HG03045 (cell line): ENCODE data around the gene HOGA1.

ENCODE experiments used
- ATAC-seq: cut with Tn5 transposase; IDR thresholded peaks from one replicate; pipeline ENCODE4 v1.9.1; 2021; ENCODE audit warnings: mild to moderate bottlenecking, moderate library complexity; ENCODE audit not compliant: unreplicated experiment

Gene HOGA1

DNA sequence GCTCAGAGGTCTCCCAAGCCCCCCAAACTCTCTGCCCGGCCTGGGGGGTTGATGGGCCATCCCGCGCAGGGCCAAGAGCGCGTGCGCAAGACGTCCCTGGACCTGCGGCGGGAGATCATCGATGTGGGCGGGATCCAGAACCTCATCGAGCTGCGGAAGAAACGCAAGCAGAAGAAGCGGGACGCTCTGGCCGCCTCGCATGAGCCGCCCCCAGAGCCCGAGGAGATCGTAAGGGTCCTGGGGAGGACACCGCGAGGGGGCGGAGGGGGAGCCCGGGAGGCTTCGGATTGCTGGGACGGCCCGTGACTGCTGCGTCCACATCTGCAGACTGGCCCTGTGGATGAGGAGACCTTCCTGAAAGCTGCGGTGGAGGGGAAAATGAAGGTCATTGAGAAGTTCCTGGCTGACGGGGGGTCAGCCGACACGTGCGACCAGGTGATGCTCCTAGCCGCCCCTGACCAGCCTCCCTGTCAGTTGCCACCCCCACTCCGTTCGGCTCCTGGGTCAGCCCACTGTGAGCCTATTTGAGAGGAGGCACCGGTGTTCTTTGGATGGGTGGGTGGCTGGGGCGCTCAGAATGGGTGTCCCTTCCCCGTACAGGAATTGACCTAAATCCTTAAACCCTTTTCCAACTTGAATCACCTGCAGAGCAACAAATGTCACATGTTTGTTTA lies 5.9 kb upstream of the HOGA1 start:
- no peak for ATAC-seq

DNA sequence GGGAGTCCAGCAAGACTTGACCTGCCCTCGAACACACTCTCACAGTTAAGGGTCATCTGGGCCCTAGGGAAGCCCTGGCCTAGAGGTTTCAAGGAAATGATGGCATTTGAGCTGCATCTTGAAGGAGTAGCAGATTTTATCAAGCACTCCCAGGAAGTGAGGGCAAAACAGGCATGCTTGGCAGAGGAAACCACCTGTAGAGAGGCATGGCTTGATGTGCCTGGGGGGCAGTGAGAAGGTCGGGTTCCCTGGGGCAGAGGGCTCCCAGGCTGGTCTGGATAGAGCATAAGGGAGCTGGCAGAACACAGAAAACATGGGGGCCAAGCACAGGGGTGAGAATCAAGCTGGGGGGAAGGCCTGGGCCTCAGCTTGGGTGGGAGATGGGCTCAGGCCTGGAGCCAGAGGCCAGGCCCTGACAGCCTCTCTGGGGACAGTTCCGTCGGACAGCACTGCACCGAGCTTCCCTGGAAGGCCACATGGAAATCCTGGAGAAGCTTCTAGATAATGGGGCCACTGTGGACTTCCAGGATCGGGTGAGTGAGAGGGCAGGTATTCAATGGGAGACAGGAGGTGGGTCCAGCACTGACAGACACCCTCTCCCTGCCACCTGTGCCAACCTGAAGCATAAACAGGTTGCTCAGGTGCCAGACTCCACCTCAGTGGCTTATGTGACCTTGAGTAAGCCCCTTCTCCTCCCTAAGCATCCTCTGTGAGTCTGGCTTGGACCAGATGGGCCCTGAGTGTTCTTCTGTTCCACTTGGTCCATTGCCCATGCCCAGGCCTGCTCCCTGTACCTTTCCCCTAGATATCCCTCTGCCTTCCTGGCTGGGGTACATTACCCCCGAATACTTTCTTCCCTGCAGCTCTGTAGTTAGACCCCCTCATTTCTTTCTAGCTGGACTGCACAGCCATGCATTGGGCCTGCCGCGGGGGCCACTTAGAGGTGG lies 3.5 kb upstream of the HOGA1 start:
- ATAC-seq = no peak

DNA sequence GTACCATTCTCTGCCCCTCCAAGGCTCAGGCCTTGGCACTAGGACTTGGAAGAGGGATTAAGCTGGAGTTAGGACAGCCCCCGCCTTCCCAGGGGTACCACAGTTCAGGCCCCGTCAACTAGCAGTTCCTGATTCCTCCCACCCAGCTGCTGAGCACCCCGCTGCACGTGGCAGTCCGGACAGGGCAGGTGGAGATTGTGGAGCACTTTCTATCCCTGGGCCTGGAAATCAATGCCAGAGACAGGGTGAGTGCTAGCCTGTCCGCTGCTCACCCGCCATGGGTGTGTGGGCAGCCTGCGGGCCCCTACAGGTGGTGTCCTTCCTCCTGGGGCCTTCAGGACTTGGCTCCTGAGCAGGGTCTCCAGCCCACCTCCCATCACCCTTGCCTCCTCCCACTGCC lies 2.0 kb upstream of the HOGA1 start:
- no peak for ATAC-seq

DNA sequence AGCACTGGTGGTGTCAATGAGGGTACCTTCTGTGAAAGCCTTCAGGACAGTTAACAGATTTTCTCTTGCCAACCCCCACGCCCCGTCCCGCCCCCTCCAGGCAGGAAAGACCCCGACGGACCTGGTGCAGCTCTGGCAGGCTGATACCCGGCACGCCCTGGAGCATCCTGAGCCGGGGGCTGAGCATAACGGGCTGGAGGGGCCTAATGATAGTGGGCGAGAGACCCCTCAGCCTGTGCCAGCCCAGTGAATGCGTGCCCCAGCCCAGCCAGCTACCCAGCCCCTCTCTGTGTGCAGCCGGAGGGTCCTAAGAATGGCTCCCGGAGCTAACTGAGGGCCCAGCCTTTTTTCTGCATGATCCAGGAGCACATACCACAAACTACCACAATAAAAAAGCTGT lies 713 bp upstream of the HOGA1 start:
- ATAC-seq = no peak

DNA sequence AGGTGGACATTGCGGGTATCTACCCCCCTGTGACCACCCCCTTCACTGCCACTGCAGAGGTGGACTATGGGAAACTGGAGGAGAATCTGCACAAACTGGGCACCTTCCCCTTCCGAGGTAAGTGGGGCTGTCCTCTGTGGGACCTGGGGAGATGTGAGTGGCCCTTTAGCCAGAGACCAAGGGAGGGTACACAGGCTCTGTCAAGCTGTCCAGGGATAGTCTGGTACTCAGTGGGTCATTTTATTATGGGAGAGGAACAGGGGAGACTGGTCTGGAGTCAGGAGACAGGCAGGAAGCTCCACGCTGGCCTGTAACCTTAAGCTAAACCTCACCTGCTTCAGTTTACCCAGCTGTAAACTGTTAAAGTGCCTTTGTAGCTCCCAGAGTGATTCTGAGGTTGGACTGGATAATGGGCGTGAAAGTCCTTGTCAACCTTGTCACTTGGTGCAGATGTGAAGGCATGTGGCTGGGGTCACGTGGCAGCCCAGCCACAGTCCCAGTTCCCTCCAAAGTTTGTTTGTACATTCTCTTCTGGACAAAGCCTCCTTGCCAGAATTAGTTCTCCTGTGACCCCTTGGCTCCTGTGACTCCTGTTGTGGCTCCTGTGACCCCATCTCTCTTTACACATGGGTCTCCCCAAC lies 729 bp downstream of the HOGA1 start:
- no peak for ATAC-seq

DNA sequence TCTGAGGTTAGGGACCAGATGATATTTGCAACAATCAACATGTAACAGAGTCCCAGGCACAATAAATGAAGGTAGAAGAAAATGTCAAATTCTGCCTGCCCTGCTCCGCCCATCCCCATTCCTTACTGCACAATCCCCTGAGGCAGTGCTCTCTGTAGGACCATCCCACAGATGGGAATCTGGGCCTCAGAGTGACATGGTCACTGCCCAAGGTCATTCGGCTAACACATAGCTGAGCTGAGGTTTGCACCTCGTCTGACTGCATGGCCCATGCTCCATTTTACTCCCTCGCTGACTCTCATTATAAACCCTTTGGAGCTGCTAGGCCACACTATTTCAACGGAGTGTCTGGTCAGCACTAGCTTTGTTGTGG lies 1.2 kb downstream of the HOGA1 start:
- ATAC-seq = no peak

DNA sequence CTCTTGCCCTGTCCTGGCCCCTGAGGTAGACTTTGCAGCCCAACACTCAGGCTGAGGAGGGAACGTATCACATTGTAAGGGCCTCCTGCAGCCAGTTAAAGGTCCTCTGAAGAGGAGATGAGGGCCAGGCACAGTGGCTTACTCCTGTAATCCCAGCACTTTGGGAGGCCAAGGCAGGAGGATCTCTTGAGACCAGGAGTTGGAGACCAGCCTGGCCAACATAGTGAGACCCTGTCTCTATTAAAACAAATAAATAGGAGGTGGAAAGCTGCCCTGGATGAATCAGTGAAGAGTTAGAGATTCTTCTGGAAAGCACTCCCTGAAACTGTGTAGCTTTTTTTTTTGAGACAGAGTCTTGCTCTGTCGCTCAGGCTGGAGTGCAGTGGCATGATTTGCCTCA lies 3.0 kb downstream of the HOGA1 start:
- ATAC-seq = no peak

DNA sequence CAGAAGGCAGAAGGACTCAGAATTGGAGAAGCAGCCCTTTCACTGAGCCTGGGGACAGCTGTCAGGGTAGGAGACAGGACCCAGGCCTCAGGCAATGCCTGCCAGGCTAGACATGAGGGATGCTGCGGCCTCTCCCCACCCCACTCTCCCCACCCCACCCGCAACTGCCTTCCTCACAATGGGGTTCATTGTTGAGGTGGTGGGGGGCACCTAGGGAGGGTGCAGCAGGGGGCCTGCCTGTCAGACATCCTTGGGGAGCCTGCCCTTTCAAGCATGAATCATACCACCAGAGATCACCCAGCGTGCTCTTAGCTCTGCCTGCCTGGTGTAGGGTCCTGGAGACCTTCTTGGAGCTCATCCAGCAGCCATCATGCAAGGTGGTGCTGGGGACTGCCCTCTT lies 5.3 kb downstream of the HOGA1 start, which contains the start of gene C10orf62:
Gene C10orf62, plus strand, starts transcription at position 243 of the 400 bp plus-strand sequence. CDS start 177 bp downstream, outside the sequence.
- no peak for ATAC-seq

DNA sequence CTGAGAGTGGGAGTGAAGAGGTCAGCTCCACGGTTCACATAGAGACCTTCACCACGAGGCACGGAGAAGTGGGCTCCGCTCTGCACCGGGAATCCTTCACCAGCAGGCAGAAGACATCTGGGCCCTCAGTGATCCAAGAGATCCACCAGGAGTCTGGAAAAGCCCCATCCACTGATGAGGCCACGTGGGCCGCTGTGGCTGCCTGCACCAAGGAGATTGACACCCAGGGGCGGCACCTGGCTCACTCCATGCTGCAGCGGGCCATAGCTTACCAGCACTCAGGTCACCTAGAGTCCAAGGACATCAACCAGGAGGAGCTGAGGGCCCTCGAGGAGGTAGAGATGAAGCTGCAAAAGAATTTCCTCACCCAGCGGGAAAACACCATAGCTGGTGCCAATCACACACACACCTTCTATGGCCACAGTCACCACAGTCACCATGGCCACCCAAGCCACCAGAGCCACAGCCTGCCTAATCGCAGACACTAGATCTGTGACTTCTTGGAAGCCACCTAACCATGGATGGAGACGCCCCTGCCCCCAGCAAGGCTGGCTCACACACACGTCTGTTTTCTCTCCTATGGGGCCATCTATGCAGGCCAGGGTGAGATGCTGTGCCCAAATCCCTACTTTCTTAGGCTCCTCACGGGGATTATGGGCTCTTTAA lies 6.0 kb downstream of the HOGA1 start:
- no peak for ATAC-seq

DNA sequence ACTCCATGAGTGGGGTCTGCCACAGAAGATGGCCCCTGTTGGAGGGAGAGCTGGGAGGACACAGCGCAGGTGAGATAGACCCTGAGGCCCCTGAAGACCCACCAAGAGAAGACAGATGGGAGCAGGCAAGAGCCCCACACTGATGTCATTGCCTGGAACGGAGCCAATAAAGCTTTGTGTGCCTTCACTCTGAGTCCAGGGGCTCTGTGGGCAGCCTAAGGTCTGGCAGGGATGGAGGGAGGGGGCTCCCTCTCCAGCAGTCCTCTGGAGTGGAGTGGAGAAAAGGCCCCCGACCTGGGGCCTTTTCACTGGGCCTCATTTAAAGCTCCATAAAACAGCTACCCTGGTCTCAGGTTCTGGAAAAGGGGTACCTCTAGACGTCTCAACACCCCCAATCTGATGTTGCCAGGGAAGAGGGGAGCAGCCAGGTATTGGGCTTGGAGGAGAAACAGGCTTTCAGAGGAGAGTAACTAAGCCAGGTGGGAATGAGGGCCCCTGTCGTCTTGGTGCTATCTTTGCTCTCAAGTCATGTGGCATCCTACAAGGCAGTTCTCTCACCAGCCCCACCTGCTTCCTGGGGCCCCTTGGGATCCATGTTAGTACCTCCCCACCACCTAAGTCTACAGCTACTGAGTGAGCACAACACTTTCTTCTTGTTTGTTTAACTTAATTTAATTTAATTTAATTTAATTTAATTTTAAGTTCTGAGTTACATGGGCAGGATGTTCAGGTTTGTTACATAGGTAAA lies 6.7 kb downstream of the HOGA1 start:
- ATAC-seq = no peak

DNA sequence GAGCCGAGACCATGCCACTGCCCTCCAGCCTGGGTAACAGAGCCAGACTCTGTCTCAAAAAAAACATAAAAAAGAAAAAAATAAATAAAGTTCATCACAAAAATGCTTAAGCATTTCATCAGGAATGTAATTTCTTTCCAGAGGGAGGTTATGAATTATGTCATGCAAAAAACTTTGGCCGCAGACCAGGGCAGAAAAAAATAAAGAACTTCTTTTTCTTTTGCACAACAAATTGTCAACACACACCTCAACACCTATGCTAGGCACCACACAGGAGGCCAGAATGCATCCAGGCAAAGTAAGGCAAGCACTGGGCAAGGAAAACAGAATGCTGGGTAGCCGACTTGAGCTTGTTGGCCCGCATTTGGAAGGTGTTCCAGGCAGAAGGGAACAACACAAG lies 9.2 kb downstream of the HOGA1 start:
- no peak for ATAC-seq

DNA sequence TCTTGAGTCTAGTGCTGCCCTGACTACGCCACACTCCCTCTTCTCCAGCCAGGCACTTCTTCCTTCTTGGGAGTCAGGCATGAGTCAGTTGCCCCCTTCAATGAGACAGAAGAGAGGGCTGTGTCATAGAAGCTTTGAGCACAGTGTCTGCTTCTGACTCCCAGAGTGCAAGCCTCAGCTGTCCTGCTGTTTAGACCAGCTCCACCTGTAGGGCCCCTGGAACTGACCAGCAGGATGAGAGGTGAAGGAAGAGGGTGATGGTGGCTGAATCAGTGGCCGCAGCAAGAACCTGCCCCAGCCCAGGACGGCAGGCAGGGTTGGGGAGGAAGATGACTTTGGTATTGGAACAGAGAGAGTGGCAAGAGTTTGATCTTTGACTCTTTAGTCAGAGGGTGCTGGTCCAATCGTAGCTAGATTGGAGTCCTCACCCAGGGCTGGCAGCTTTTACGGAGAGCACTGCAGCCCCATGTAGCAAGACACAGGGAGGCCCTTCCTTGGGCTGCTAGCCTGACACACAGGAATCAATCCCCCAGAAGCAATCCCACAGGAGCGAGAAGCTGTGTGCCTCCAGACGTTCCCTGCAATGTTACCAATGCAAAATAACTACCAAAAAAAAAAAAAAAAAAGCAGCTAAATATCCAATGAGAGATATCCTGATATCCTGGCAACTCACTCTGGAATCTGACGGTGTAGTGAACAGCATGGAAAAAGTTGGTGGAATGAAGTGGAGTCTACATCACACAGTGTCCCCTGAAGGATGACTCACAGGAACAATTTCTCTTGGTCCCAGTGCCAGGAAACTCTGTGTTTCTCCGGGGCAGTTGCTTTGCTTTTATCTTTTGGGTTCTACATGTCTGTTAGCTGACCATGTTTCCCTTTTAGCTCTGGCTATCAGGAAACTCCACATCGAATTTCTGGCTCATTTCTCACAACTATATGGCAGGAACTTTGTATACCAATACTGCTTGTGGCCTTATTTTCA lies 12.2 kb downstream of the HOGA1 start:
- ATAC-seq = no peak

DNA sequence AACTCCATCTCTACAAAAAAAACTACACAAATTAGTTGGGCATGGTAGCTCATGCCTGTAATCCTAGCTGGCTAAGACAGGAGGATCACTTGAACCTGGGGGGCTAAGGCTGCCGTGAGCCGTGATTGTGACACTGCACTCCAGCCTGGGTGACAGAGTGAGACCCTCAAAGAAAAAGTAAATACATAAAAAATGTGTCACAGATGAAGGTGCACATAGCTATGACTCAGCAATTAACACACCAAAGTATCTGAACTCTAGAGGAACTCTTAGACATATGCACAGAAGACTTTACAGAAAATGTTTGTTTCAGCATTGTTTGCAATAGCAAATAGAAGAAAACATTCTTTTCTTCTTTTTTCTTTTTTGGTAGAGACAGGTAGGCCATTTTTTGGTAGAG lies 13.6 kb downstream of the HOGA1 start:
- ATAC-seq = no peak

DNA sequence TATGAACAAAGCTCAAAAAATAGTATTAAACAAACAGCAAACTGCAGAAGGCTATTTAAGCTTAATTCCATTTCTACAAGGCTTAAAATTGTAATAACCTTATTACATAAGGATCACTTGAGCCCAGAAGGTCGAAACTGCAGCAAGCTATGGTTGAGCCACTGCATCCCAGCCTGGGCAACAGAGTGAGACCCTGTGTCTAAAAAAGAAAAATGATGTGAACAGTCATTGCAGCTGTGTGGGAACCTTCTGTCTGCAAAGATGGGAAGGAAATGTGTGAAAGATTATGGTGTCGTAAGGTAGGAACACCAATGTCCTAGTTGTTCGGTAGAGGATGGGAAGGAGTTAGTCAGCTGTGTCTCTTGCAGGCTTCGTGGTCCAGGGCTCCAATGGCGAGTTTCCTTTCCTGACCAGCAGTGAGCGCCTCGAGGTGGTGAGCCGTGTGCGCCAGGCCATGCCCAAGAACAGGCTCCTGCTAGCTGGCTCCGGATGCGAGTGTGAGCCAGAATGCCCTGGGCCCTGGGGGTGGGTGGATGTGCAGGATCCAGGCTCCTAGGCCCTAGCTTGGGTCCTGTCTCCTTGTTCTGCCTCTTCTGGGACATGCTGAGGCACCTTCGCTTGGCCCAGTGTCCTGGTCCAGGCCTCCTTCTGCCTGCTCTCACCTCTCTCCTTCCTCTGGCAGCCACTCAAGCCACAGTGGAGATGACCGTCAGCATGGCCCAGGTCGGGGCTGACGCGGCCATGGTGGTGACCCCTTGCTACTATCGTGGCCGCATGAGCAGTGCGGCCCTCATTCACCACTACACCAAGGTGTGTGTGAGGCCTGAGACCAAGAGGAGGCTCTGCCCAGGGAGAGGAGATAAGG lies 14.4 kb downstream of the HOGA1 start:
- ATAC-seq = no peak

DNA sequence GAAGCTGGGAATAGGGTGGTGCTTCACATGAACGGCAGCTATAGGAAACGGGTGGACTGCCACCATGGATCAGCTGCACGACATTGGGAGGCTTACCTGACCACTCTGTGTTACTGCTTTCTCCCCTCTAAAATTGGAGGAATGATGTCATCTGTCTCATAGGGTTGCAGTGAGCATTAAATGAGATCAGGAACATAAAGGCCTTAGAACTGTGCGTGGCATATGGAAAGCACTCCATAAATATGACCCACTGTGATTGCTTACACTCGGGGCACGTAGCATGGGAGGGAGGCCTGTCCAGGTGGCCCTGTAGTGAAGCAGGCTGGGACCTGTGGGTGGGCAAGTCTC lies 15.1 kb downstream of the HOGA1 start:
- no peak for ATAC-seq

DNA sequence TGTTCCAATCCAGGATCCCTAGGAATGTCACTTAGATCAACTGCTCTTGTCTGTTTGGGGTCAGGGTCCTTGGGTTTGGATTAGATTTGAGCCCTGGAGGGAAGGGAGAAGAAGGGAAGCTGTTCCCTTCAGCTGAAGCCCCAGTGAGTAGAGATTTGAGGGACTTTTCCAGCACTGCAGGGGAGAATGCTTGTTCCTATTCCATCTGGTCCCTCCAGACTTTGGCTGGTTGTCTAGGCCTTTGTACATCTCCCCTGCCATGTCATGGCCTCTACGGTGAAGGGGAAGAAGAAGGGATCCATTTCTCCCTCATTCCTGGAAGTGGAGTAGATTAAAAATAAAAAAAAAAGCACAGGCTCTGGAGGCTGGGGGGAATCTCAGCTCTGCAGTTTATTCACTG lies 16.4 kb downstream of the HOGA1 start:
- no peak for ATAC-seq

DNA sequence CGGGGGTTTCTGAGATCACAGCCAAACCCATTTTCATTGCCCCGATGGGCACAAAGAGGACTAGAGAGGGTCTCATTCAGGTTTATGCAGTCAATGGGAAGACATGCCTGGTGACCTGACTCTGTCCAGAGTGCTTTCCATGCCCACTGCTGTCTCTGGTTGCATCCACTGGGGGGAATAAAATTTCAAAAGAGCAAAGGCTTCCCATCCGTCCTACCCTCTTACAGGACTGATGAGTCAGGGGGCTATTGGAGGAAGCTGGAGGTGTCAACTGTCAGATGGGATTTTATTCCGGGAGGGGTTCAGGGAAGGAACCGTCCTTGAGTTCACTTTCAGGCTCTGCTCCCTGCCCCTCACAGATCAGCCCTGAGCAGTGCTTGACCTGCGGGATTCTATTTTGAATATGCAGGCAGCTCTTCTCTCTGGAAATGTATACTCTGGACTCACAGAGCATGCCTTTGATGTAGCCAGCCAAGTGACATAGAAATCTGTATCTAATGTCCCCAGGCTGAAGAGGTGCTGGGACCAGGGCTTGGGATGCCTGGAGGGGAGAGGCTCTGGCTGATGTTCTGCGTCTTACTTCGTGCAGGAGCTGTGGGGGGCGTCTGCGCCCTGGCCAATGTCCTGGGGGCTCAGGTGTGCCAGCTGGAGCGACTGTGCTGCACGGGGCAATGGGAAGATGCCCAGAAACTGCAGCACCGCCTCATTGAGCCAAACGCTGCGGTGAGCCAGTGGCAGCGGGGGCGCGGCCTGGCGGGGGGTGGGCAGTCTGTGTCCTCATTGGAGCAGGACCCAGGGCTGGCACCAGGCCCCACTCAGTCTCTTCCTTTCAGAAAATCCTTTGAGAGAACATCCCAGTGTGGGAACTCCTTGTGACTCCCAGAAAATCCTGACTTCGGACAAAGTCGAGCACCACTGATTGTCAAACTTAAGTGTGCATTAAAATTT lies 17.4 kb downstream of the HOGA1 start:
- ATAC-seq = no peak
